ENCODE results near the gene ETV3.

DNA sequence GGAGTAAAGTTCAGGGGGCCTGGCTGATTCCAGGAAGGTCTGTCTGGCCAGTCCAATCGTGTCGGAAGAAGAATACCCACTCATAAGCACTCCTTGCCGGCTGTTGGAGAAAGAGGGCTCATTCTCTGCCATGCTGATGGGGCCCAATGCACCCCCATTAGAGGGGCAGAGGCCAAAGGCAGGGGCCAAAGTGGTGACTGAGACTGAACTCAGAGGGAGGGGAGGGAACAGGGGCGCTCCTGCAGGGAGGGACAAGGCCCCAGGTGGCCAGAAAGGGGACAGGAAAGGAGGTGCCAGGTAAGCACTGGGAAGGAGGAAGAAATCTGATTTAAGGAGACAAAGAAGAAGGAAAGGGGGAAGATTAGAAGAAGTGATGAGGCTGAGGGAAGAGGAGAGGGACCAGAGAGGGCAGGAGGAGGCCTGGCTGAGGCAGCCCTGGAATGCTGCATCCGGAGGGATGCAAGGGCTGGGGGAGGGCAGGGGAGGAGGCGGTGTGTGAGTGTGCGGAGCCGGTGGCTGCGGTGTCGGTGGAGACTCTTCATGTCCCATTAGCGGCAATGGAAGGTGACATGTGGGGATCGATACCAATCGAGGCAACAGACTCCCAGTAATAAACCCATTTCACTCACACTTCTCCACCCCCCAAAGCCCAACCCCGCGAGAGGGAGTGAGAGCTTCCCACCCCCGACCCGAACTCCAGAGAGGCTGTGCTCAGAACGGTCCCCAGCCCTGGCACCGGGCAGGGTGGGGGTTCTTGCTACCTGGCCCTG lies 26.6 kb downstream of the ETV3 start:
- TF ChIP-seq, protein P1, sequence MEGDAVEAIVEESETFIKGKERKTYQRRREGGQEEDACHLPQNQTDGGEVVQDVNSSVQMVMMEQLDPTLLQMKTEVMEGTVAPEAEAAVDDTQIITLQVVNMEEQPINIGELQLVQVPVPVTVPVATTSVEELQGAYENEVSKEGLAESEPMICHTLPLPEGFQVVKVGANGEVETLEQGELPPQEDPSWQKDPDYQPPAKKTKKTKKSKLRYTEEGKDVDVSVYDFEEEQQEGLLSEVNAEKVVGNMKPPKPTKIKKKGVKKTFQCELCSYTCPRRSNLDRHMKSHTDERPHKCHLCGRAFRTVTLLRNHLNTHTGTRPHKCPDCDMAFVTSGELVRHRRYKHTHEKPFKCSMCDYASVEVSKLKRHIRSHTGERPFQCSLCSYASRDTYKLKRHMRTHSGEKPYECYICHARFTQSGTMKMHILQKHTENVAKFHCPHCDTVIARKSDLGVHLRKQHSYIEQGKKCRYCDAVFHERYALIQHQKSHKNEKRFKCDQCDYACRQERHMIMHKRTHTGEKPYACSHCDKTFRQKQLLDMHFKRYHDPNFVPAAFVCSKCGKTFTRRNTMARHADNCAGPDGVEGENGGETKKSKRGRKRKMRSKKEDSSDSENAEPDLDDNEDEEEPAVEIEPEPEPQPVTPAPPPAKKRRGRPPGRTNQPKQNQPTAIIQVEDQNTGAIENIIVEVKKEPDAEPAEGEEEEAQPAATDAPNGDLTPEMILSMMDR (IDR thresholded peaks at IDR 0.05), result no peak
- no peak for TF ChIP-seq EZH2 (IDR thresholded peaks at IDR 0.05)
- TF ChIP-seq EZH2phosphoT487 (IDR thresholded peaks at IDR 0.05), result no peak
